Panc1 (cell line): ENCODE measurements around the gene STK24. TPM values are rescaled to one million over a fixed set of nuclear protein-coding genes. Genes with fewer than 3 reads are reported as not detected.

Experiments used
- ATAC-seq: fragments of 200-7000 bp; cut with Tn5 transposase; 2 replicates; pipeline ENCODE4 v1.9.1; 2020; ENCODE audit warnings: mild to moderate bottlenecking, moderate library complexity
- BruUV-seq: library from RNA; stranded (reverse); fragments of 400-500 nt; replicated peaks from 2 replicates; lab custom pipeline; 2021; lab: Mats Ljungman, UMichigan
- CTCF ChIA-PET: fragments of 300-600 bp; sonication (Branson Sonifier 250); formaldehyde crosslinking; loops from one replicate; lab custom pipeline; 2022; ENCODE audit warnings: antibody characterized with exemption; lab: Charles Lee
- POLR2A ChIA-PET: fragments of 300-600 bp; sonication (Branson Sonifier 250); formaldehyde crosslinking; loops from one replicate; lab custom pipeline; 2022; ENCODE audit warnings: antibody characterized with exemption; lab: Charles Lee
- DNase-seq: peaks from one replicate; pipeline ENCODE4 v3.0.0-alpha.2; 2010; ENCODE audit warnings: low read depth, low spot score
- H3K27ac ChIP-seq: 2 replicates; pipeline ENCODE4 v1.5.1; 2011; ENCODE audit warnings: mild to moderate bottlenecking, low read length, inconsistent platforms
- H3K27me3 ChIP-seq: fragments of 200-500 bp; sonication (Bioruptor generic); 2 replicates; pipeline ENCODE4 v1.6.0; 2014; ENCODE audit warnings: low read length, inconsistent platforms; ENCODE audit not compliant: control insufficient read depth, insufficient read depth
- H3K36me3 ChIP-seq: fragments of 200-500 bp; sonication (Bioruptor generic); 2 replicates; pipeline ENCODE4 v1.5.1; 2014; ENCODE audit warnings: inconsistent platforms, mild to moderate bottlenecking, low read length, moderate library complexity; ENCODE audit not compliant: control insufficient read depth, insufficient read depth
- H3K4me1 ChIP-seq: 2 replicates; pipeline ENCODE4 v1.5.1; 2011; ENCODE audit warnings: inconsistent platforms, mild to moderate bottlenecking, low read length, moderate library complexity; ENCODE audit not compliant: control insufficient read depth, insufficient read depth
- H3K4me3 ChIP-seq, 2 experiments: 2 replicates each; pipeline ENCODE4 v1.5.1; 2011 to 2012; ENCODE audit warnings: low read depth in 2 of 2, low read length in 2 of 2, mild to moderate bottlenecking in 2 of 2, inconsistent platforms in 1 of 2, moderate library complexity in 1 of 2
- H3K9me3 ChIP-seq: fragments of 200-500 bp; sonication (Bioruptor generic); 2 replicates; pipeline ENCODE4 v1.5.1; 2014; ENCODE audit warnings: low read depth, mild to moderate bottlenecking, inconsistent platforms, low read length, moderate library complexity; ENCODE audit not compliant: control insufficient read depth, insufficient read depth
- CTCF ChIP-seq: fragments of 450-650 bp; IDR thresholded peaks from 2 replicates; pipeline ENCODE4 v1.5.1; 2017; ENCODE audit warnings: mild to moderate bottlenecking
- POLR2AphosphoS5 ChIP-seq: IDR thresholded peaks from 2 replicates; pipeline ENCODE4 v1.6.1; 2012; ENCODE audit warnings: mild to moderate bottlenecking, low read depth, low read length, moderate library complexity
- REST ChIP-seq, 2 experiments: IDR thresholded peaks; 2 replicates each; pipeline ENCODE4 v1.6.1; 2011 to 2012; ENCODE audit warnings: low read depth in 2 of 2, control low read depth in 1 of 2, low read length in 1 of 2, mild to moderate bottlenecking in 1 of 2, moderate library complexity in 1 of 2; ENCODE audit not compliant: insufficient read depth in 1 of 2
- SIN3A ChIP-seq: IDR thresholded peaks from 2 replicates; pipeline ENCODE4 v1.6.1; 2012; ENCODE audit warnings: low read depth, mild to moderate bottlenecking, low read length, moderate library complexity, borderline replicate concordance; ENCODE audit not compliant: insufficient read depth
- TCF7L2 ChIP-seq: IDR thresholded peaks from 2 replicates; pipeline ENCODE4 v1.6.1; 2011; ENCODE audit warnings: mild to moderate bottlenecking, low read depth, low read length, inconsistent platforms
- in situ Hi-C: cut with HindIII; loops from 2 replicates; pipeline ENCODE4 v1.10.0; 2016; ENCODE audit warnings: low sequenced_read_pairs, low pct_unique_long_range_greater_than_20kb
- intact Hi-C: fragments of 100-400 bp; cut with micrococcal nuclease; formaldehyde crosslinking; loops from one replicate; pipeline ENCODE4 v1.10.0; 2022; ENCODE audit not compliant: unreplicated experiment
- total RNA-seq: library from RNA; stranded (reverse); gene quantifications from one replicate; pipeline ENCODE4 v1.2.1, GENCODE V29; 2021; ENCODE audit not compliant: unreplicated experiment

Gene STK24
- total RNA-seq, 1 experiment from 2014 or later: 57.3 TPM

- no peak overlapping the region for H3K27ac ChIP-seq
- no peaks in the 10 kb centered on the region for H3K9me3 ChIP-seq
- no TSS peak for BruUV-seq
- ChIA-PET POLR2A (interaction anchor here (0.6 kb wide), 1 partner anchor 1270 kb away, joined by 3 read pairs; no protein-coding TSS in a partner anchor), CTCF (no interaction called here)
- no peaks in the 10 kb centered on the region for H3K27me3 ChIP-seq
- ATAC-seq (no peak), DNase-seq (no peak)
- H3K4me1 ChIP-seq: no peaks in the 10 kb centered on the region
- H3K4me3 ChIP-seq: no peak overlapping the region
- in situ Hi-C loops (no loop called here), intact Hi-C loops (no loop called here)
- no peak for TF ChIP-seq CTCF
- no peaks in the 10 kb centered on the region for H3K36me3 ChIP-seq
Measured at GRCh38 chr13:98441056-98441676, 135.7 kb downstream of the STK24 start.

GRCh38 chr13:98440390-98441055 lies 136.4 kb downstream of the STK24 start:
- H3K27ac ChIP-seq: no peak overlapping the region
- H3K36me3 ChIP-seq: no peaks in the 10 kb centered on the region
- no TSS peak for BruUV-seq
- intact Hi-C loops: no loop called here
- no peaks in the 10 kb centered on the region for H3K27me3 ChIP-seq
- no peaks in the 10 kb centered on the region for H3K4me1 ChIP-seq
- no peak overlapping the region for H3K4me3 ChIP-seq
- ChIA-PET POLR2A (no interaction called here), CTCF (no interaction called here)
- in situ Hi-C loops: no loop called here
- DNase-seq (no peak), ATAC-seq (no peak)
- H3K9me3 ChIP-seq: no peaks in the 10 kb centered on the region
- TF ChIP-seq SIN3A: no peak
- TF ChIP-seq POLR2AphosphoS5: no peak
- no peak for TF ChIP-seq CTCF
- TF ChIP-seq REST (IDR thresholded peaks at IDR 0.05; ENCODE audit: insufficient read depth in 1 of 2, low read depth in 2 of 2, low read length in 1 of 2): no peak
- no peak for TF ChIP-seq TCF7L2
